IPS-NIHi7 (cell line): Measurements from ENCODE around the gene MACROH2A1.

Experiments used
- DNase-seq: peaks from one replicate; pipeline ENCODE4 v3.0.0; 2012; ENCODE audit warnings: mixed read lengths; ENCODE audit errors: extremely low spot score

Gene MACROH2A1

DNA sequence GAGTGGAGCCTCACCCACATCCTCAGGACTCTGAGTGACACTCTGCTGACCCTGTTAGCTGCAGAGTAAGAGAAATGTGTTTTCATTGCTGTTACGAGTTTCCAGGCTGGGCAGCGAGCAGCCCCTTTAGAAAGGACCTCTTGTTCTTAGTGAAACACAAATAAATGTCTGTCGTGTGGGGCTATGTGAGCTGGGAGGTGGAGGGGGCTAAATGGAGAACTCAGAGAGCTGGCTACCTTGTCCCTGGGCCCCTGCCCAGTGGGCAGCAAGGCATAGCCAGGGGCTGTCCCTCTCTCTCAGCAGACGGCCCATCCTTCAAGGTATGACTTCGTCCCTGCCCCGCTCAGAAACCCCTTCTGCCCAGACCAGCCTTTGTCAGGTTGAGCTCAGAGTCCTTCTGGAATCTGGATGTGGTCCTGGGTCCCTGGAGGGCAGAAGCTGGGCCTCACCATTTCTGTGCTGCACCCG, 38.0 kb upstream of the MACROH2A1 start:
- DNase-seq: peak; percentile 5

- peak; percentile 4 for DNase-seq
Measured at GRCh38 chr5:135435467-135436330, 36.7 kb upstream of the MACROH2A1 start.

DNA sequence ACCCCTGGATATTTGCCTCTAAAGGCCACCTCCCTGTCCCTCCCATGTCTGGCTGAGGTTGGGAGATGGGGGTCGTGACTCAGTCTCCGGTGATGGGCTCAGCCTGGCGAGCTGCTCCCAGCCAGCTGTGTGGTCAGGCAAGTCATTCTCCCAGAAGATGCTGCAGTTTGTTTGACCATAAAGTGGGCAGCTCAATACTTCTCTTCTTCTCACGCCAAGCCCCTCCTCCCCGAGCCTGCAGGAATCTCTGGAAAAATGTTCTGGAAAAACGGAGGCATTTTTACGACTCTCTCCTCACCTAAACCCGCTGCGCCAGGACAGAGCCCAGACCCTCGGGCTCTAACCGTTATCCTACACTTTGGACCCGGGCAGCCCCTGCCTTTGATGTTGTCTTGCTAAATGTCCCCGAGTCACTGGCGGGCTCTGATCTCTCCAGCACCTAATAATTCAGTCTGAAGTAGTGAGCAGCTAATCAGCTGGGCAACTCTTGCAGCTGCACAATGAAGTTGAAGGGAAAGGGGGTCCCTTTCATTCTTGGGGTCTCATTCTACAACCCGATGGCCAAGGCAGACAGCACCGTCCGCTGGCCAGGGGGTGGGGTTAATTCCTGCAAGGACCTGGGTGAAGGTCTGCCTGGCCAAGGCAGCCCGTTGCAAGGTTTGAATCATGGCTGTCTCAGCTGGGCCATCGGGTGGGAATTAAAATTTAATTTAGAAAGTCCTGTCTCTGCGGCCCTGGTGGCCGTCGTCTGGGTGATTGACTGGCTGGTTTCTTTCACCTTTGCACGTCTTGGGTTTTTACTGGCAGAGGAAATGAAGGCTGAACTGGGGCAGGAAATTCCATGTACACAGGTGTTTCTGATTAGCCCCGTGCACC, 35.8 kb upstream of the MACROH2A1 start:
- DNase-seq: peak; percentile 5

GRCh38 chr5:135433681-135434426, 34.8 kb upstream of the MACROH2A1 start:
- peak; percentile 22 for DNase-seq

DNA sequence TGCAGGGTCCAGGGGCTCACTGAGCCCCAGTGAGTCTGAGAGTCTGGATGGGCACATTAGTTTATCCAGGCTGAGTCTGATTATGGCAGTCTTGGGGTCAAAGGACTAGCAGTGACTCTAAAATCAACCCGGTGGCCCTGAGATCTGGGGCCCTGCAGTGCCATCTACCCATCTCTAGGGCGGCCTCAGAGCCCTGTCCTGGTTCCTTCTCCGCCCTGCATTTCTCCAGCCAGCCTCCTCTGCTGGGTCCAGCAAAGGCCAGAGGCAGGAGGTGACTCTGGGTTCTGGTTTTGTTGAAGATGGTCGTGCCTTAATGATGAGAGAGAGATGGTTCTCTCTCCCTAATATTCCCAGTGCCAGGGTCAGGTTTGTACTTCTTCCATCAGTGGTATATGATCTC, 33.1 kb upstream of the MACROH2A1 start:
- DNase-seq: peak; percentile 31

- no peak for DNase-seq
Measured at GRCh38 chr5:135430135-135430437, 31.1 kb upstream of the MACROH2A1 start.

DNA sequence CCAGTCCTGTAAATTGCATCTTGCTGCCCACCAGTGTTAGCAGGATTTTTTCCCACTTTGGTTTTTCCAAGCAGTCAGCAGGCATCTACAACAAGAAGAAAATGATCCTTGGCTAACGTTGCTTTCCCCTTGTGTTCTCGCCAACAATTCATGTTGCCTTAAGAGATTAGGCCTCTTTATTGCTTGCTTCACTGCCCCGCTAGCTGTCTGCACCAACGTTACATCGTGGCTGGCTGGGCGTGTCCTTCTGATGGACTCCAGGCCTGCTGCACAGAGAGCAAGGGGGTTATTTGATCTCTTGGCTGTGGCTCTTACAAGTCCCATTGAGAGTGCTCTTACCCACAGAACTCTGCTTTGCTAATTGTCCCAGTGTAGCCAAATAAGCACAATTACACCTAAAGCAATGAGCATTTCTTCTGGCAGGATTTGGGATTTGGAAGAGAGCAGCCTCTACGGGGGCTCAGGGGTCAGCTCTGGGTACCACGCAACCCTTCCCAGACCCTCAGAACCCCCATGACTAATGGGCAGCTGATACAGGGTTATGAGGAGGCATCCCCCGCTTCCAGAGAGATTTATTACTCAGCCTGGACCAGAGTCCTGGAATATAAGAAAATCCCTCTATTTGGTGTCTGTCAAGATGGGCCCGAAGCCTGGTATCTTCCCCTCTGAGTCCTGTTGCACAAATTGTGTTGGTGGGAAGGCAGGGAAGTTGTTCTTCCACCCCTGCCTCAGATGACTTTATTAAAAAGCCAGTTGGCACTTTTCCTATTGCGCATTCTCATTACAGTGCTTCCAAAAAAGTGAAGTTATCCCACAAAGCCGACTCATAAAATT, 30.5 kb upstream of the MACROH2A1 start:
- peak; percentile 8 for DNase-seq

GRCh38 chr5:135428586-135428985, 29.6 kb upstream of the MACROH2A1 start:
- no peak for DNase-seq

DNA sequence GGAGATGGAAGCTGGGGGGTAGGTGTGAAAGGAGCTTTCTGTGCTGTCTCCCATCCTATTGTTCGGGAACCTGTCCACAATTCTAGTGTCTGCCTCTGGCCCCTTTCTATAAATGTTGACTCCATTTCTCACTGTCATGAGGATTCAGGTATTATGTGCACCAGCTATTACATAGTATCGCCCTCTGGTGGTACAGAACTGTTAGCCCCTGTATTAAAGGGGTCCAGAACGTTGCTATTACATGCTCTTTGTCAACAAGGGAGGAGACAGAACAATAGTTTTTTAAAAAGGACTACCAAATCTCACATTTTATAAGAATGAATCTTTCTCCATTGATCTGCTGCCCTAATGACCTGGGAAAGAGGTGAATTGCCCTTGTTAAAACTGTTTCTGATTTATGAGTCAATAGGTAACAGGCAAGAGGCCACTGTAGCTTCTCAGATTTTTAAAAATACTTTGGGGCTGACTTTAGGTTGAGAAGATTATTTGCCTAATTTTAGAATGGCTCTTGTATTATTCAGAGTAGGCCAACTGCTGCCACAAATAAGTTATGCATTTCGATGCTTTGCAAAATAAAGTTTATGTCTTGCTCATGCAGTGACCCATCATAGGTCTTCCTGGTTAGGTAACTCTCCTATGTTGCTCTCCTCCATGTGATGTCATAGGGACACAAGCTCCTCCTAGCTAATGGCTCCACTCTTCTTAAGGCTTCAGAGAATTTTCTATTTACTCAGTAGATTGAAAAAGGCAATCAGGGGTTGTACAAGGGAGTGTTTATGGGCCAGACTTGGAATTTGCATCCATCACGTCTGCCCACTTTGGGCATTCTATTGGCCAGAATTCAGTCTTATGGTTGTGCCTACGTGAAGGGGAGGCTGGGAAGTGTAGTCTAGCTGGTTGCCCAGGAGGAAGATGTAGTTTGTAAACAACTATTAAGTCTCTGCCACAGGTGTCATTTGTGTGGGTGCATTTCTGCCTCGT, 27.4 kb upstream of the MACROH2A1 start:
- peak; percentile 67 for DNase-seq

DNA sequence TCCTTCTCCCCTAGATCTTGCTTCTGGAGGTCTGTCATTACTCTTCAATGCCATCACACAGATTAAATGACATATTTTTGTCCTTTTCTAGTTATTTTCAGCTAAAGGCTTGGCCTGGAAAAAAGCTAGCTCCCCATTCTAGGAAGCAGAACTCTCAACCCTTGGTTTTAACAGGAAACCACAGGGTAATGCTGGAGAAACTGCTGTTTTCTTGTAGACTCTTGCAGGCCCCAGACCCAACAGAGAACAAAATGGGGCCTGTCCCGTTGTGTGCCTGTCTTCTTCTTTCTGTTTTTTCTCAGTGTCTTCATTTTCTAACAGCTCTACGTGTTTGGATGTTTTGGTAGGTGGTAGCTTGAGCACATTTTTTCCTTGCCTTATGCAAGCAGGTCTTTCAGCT, 26.6 kb upstream of the MACROH2A1 start:
- no peak for DNase-seq

DNA sequence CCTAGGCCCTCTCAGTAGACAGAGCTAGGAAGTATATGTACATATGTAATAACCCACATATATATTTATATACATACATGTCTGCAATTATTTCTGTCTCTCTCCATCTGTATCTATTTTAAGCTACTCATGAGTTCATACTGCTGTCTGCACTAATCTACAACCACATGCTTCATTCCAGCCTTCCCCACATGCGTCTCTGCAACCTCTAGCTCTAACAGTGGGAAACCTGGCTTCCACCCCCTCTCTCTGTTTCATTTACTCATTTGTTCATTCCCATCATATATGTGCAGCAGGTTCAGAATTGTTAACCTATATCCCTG, 24.8 kb upstream of the MACROH2A1 start:
- DNase-seq: no peak

DNA sequence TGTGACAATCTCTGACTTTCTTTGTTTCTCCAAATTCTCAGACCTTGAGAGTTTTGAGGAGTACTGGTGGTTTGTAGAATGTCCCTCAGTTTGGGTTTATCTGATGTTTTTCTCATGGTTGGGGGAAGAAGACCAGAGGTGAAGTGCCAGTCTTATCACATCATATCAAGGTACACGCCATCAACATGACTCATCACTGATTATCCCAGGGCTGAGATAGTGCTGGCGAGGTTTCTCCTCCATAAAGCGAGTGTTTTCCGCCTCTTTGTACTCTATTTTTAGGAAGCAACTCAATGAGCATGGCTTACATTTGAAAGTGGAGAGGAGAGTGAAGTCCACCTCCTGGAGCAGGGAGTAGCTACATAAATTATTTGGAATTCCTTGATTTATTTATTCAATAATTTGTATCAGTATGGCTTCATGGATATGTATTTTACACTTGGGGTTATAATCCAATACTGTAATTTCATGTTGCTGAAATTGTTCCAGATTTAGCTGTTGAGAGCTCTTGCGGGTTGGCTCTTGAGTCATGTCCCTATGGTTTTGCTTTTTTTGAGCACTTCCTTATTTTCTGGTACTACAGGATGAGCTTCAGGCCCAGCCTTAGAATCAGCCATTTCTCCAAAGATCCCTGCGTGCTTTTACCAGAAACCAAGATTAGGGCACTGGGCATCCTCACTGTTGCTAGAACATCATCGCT, 24.3 kb upstream of the MACROH2A1 start:
- DNase-seq: no peak

- no peak for DNase-seq
Measured at GRCh38 chr5:135422419-135422818, 23.4 kb upstream of the MACROH2A1 start.

GRCh38 chr5:135417083-135417482, 18.1 kb upstream of the MACROH2A1 start:
- no peak for DNase-seq

- no peak for DNase-seq
Measured at GRCh38 chr5:135405082-135405481, 6.1 kb upstream of the MACROH2A1 start.

DNA sequence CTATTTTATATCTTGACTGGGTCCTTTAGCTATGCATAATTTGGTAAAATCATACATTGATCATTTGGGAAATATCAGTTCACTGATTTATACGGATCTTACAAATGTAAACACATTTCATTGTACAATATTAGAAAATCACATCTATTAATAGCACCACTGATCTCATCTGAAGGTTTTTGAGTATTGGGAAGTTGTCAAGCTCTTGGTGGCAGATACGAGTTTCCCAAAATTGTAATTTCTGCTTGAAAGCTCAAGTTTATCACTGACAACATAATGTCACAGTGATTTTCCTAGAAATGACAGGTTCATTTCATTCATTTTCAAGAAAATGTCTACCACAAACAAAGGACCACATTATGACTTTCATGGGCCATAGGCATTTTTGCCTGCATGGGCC, 3.0 kb upstream of the MACROH2A1 start:
- no peak for DNase-seq

DNA sequence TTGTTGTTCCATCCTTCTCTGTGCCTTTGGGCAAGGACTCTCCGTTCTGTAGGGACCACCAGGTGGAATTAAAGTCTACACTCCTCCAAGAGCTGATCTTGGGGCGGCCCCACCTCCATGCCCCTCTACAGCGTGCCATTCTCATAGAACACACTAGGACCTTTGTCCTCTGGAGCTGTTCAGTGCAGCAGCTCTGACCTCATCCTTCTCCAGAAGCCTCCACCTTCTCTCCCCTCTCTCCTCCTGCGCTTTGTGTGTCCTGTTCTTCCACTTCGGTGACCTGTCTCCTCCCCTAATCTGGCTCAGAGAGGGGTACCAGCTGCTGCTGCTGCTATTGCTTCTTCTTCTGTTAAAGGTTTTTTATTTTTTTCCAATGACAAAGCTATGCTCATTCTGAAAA, 1.8 kb upstream of the MACROH2A1 start:
- no peak for DNase-seq

- DNase-seq: peak; percentile 50
Measured at GRCh38 chr5:135399794-135400542, 937 bp upstream of the MACROH2A1 start.
